AG09309 (cell line): Measurements from ENCODE around the gene HSD3B2.

Experiments used
- DNase-seq: peaks from one replicate; pipeline ENCODE4 v3.0.0-alpha.2; 2010; ENCODE audit warnings: low read depth
- H3K4me3 ChIP-seq: 2 replicates; pipeline ENCODE4 v1.5.1; 2011; ENCODE audit warnings: mild to moderate bottlenecking, low read depth, low read length, moderate library complexity; ENCODE audit not compliant: control insufficient read depth
- TF ChIP-seq, protein P1 (sequence below): IDR thresholded peaks from 2 replicates; pipeline ENCODE4 v1.5.1; 2011; ENCODE audit warnings: mild to moderate bottlenecking, low read depth, low read length, inconsistent platforms; ENCODE audit not compliant: insufficient read depth, control insufficient read depth; ENCODE audit errors: missing control alignments

HSD3B2 gene

DNA sequence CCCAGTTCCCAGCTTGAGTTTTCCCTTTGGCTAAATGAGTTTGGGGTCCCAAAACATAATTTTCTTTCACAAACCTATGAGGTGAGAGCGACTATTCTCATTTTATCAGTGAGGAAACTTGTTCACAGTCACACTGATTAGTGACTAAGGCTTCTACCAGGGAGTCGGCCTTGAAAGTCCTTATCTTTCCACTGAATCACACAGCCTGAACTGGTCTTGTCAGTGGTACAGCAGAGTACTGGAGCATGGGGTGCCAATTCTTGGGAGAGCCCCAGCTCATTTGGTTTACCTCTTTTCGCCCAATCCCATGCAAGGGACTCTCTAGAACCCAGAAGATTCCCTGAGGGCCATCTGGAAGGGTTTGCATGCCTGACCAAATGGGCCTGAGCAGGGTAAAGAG is 16.9 kb downstream of the HSD3B2 start:
- TF ChIP-seq, protein P1, sequence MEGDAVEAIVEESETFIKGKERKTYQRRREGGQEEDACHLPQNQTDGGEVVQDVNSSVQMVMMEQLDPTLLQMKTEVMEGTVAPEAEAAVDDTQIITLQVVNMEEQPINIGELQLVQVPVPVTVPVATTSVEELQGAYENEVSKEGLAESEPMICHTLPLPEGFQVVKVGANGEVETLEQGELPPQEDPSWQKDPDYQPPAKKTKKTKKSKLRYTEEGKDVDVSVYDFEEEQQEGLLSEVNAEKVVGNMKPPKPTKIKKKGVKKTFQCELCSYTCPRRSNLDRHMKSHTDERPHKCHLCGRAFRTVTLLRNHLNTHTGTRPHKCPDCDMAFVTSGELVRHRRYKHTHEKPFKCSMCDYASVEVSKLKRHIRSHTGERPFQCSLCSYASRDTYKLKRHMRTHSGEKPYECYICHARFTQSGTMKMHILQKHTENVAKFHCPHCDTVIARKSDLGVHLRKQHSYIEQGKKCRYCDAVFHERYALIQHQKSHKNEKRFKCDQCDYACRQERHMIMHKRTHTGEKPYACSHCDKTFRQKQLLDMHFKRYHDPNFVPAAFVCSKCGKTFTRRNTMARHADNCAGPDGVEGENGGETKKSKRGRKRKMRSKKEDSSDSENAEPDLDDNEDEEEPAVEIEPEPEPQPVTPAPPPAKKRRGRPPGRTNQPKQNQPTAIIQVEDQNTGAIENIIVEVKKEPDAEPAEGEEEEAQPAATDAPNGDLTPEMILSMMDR = no peak
- DNase-seq = no peak
- no peak overlapping the region for H3K4me3 ChIP-seq

DNA sequence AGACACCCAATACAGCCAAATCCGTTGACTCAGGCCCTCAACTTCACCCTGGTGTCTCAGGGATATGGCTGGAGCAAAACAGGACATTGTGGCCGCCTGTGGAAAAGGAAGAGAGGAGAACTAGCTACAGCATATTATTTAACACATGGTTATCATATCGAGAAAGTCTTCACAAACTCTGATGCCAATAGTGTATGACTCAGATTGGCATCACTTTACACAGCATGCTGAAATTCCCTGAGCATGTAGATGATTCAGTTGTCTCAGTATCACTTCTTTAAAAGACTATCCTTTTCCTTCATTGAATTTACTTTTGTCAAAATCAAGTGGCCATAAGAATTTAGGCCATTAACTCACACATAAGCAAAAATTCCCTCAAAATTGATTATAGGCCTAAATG is 20.1 kb downstream of the HSD3B2 start:
- DNase-seq = no peak
- no peak overlapping the region for H3K4me3 ChIP-seq
- TF ChIP-seq, protein P1 = no peak

DNA sequence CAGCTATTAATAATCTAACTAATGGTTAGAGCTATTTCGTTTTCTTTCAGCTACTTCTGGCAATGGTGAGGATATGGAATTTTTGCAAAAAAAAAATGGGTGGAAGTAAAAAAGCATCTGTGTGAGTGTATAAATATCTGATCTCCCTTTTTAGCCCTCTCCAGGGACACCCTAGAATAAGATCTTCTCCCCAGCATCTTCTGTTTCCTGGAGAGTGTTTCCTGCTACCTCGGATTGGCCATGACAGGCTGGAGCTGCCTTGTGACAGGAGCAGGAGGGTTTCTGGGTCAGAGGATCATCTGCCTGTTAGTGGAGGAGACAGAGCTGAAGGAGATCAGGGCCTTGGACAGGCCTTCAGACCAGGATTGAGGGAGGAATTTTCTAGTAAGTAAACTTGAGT is 23.8 kb downstream of the HSD3B2 start:
- no peak for DNase-seq
- TF ChIP-seq, protein P1 = no peak
- H3K4me3 ChIP-seq = no peak overlapping the region

DNA sequence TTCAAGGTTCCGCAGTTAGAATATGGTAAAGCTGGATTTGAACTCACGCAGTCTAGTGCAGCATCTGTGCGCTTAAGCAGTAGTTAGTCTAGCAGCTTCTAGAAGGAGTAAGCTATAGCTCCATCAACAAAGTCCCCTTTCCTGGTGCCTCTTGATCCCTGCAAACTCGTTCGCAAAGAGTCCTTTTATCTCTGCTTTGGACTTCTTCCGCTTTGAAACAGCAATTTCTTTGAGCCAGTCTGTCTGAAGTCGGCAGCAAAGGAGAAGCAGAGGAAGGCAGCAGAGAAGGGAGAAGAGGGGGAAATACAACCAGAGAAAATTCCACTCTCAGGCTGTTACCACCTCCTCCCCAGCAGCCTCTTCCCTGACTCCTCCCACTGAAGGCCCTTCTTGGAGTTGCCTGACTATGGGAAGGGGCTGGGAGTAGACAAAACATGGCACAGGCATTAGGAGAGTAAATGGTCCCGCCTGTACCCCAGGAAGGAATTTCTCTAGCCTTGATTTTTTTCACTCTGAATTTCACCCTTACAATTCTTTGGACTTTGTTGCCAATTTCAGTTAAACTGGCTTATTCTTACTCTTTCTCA is 25.9 kb downstream of the HSD3B2 start:
- TF ChIP-seq, protein P1 = no peak
- H3K4me3 ChIP-seq = no peak overlapping the region
- DNase-seq = no peak

DNA sequence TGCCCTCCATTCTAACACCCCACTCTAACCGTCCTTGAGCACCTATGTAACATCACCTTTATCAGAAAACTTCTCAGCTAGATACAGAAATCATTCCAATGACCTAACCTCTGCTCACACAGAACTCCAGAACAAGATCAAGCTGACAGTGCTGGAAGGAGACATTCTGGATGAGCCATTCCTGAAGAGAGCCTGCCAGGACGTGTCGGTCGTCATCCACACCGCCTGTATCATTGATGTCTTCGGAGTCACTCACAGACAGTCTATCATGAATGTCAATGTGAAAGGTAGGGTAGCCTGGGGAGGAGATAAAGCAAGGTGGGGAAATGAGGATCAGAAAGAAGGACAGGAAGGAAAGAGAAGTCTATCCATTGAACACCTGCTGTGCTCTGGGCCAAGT is 27.8 kb downstream of the HSD3B2 start:
- DNase-seq = no peak

DNA sequence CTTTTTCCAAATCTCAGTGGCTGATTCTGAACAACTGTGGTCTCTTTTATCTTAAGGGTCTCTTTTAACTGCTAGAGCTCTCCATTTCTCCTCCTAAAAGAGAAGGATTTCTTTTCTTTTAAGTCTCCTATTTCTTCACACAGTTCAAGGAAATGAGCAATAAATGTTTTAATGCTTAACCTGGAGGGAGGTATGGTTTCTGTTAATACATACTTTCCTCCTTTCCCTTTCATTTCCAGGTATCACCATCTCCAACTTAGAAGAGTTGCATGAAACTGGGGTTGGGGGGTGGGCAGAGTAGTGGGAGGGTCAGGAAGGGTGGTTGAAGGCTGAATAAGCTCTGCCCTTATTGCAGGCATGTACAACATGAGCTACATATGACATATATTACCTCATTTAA is 31.4 kb downstream of the HSD3B2 start:
- no peak overlapping the region for H3K4me3 ChIP-seq
- no peak for DNase-seq
- TF ChIP-seq, protein P1 = no peak

More for the DNA sequence above, 27.8 kb downstream of the HSD3B2 start:
- TF ChIP-seq, protein P1 = no peak
- no peak overlapping the region for H3K4me3 ChIP-seq

DNA sequence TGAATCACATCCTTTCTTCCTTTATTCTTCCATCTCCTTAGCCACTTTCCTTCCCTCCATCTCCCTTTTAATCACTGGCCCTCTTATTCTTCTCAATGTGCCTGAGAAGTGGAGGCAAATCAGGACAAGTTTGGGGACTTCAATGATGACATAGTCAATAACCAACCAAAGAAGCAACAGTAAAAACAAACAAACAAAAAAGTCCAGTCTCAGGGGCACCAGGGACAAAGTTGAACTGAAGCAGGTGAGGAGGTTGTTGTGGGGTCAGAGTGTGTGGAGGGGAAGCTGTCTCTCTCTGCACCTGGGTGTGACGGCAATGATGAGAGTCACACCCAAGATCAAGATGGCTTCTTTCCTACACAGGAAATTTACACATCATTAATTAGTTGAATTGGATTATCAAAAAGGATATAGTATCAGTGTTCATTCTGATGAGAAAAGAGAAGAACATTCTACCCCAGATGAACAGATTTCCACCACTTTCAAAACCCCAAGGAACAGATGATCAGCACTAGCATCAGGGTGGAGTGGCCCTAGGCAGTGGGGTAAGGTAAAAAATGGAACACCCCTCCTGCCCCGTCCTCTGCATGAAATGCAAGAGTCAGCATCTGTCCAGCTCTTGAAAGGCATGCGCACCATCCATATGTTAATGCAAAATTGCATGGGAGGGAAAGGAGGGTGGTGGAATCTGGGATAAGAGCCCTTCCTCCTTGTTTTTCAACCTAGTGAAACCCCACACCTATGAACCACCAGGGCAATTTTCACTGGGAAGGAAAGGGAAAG is 32.6 kb downstream of the HSD3B2 start:
- H3K4me3 ChIP-seq = no peak overlapping the region
- DNase-seq = no peak
- TF ChIP-seq, protein P1 = no peak
